AG04449 (cell line): ENCODE data around the gene RHOD.
A peak's percentile ranks its signal among the peaks of the same experiment; 100 is the strongest.

Experiments
- CTCF ChIA-PET: fragments of 350-600 bp; formaldehyde crosslinking; extraction: SDS; loops from one replicate; lab custom pipeline; 2021; ENCODE audit warnings: antibody characterized with exemption; lab: Yijun Ruan, JAX
- POLR2A ChIA-PET: fragments of 400-600, 350-600 bp; formaldehyde crosslinking; extraction: SDS; loops from one replicate; lab custom pipeline; 2020; ENCODE audit warnings: antibody characterized with exemption, inconsistent platforms; lab: Yijun Ruan, JAX
- DNase-seq: peaks from one replicate; pipeline ENCODE4 v3.0.0-alpha.2; 2010; ENCODE audit warnings: low read depth, low spot score
- H3K4me3 ChIP-seq: 2 replicates; pipeline ENCODE4 v1.5.1; 2011; ENCODE audit warnings: low read depth, mild to moderate bottlenecking, control low read depth, low read length
- TF ChIP-seq, protein P1 (sequence below): IDR thresholded peaks from one replicate; pipeline ENCODE4 v1.5.1; 2011; ENCODE audit warnings: mild to moderate bottlenecking, moderate library complexity, low read length, control low read depth, inconsistent platforms; ENCODE audit not compliant: insufficient read depth; ENCODE audit errors: missing control alignments

Gene RHOD

DNA sequence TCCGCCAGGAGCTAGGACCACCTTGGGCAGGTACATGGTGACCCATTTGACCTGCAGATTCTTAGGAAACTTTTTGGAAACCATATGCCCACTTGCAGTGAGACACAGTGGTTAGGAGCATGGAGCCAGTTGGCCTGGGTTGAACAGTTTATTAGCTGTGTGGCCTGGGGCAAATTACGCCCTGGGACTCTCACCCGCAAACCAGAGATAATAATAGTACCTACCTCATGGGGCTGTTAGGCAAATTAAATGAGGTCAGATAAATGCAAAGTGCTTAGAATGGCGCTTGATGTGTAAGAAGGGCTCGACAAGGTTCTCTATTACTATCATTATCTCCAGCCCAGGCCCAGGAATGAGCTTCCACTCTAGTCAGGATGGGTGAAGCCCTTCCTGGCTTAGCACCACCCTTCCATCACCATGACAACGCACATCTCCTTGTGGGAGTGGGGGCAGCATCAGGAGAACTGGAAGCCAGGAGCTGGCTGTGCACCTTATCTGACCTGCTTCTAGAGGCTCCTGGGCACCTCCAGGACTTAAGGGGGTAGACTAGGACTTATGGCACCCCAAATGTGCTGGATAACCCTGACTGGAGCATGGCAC is 28.6 kb upstream of the RHOD start:
- TF ChIP-seq, protein P1, sequence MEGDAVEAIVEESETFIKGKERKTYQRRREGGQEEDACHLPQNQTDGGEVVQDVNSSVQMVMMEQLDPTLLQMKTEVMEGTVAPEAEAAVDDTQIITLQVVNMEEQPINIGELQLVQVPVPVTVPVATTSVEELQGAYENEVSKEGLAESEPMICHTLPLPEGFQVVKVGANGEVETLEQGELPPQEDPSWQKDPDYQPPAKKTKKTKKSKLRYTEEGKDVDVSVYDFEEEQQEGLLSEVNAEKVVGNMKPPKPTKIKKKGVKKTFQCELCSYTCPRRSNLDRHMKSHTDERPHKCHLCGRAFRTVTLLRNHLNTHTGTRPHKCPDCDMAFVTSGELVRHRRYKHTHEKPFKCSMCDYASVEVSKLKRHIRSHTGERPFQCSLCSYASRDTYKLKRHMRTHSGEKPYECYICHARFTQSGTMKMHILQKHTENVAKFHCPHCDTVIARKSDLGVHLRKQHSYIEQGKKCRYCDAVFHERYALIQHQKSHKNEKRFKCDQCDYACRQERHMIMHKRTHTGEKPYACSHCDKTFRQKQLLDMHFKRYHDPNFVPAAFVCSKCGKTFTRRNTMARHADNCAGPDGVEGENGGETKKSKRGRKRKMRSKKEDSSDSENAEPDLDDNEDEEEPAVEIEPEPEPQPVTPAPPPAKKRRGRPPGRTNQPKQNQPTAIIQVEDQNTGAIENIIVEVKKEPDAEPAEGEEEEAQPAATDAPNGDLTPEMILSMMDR = no peak
- DNase-seq = no peak
- CTCF ChIA-PET = interaction anchor here (1.3 to 2.5 kb wide), 3 partner anchors 10 to 26 kb away, joined by 3 to 6 read pairs (median 3); no protein-coding TSS in a partner anchor
- POLR2A ChIA-PET = no interaction called here
- no peak overlapping the region for H3K4me3 ChIP-seq

DNA sequence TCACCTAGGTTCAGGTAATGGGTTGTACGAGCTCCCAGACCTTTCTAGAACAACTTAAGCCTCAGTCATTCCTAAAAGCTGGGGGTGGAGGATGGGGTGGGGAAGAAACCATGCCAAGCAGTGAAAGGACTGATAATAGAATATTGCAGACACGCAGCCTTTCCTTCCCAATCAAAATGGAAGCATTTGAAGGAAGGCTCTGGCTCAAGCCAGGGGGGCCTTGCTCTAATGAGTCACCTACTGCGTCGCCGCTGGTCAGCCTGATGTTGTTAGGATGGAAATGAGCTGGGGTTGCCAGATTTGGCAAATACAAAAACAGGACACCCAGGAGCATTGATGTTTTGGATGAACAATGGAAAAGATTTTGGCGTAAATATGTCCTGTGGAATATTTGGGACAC is 27.5 kb upstream of the RHOD start:
- TF ChIP-seq, protein P1 = no peak
- no peak overlapping the region for H3K4me3 ChIP-seq
- DNase-seq = no peak
- CTCF ChIA-PET = interaction anchor here (1.1 to 2.5 kb wide), 3 partner anchors 9 to 15 kb away, joined by 3 to 6 read pairs (median 3); no protein-coding TSS in a partner anchor
- POLR2A ChIA-PET = no interaction called here

DNA sequence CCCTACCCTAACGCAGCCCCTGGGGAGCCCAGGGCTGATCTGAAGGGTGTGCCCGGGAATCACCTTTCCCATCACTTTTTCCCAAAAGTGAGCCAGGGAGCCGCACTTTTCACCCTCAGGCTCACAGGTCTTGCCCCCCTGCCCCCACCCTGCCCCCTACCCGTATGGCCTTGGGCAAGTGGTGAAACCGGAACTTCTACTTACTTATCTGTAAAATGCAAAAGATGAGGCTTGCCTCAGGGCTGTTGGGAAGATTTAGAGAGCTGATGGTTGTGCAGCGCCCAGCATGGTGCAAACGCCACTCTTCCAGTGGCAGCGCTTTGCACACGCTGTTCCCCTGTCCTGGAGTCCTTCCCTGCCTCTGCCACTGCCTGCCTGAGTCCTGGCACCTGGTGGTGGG is 25.7 kb upstream of the RHOD start:
- TF ChIP-seq, protein P1 = no peak
- no peak overlapping the region for H3K4me3 ChIP-seq
- POLR2A ChIA-PET = no interaction called here
- no peak for DNase-seq
- CTCF ChIA-PET = interaction anchor here (1.3 kb wide), 1 partner anchor 9 kb away, joined by 7 read pairs; no protein-coding TSS in a partner anchor

DNA sequence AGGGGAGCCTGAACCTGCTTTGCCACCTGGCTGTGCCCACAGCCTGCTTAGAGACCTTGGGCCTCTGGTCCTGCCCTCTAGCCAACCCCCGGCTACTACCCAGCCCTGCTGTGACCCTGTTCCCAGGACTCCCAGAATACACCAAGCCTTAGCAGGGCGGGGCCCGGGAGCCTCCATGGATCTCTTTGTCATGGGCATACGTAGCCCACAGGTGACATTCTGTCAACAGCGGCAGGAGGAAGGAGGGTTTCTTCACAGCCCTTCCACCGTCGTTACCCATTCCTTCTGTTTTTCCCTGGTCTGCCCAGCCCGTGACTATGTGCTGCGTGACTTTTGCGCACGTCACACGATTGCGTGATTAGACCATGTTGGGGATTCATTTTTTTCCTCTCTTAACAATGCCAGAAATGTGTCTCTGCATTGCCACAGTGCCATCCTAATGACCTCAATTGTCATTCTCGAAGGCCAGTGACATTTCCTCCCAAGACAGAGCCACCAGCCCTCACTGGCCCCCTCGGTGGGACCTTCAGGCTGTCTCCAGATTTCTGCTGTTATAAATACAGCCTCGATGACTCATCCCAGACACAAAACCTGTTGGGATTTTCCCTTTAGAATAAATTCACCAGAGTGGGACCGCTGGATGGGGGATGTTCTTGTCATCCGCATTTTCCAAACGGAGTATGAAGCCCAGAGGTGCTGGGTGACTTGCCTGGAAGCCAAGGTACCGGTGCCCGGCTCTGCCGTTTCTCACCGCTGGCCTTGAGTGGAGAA is 24.7 kb upstream of the RHOD start:
- no peak overlapping the region for H3K4me3 ChIP-seq
- CTCF ChIA-PET = interaction anchor here (1.3 kb wide), 3 partner anchors 8 to 19 kb away, joined by 5 to 7 read pairs (median 6); partner anchors contain the start of gene SYT12
- no peak for DNase-seq
- POLR2A ChIA-PET = interaction anchor here (1.0 kb wide), 1 partner anchor 8 kb away, joined by 4 read pairs; no protein-coding TSS in a partner anchor
- TF ChIP-seq, protein P1 = no peak

DNA sequence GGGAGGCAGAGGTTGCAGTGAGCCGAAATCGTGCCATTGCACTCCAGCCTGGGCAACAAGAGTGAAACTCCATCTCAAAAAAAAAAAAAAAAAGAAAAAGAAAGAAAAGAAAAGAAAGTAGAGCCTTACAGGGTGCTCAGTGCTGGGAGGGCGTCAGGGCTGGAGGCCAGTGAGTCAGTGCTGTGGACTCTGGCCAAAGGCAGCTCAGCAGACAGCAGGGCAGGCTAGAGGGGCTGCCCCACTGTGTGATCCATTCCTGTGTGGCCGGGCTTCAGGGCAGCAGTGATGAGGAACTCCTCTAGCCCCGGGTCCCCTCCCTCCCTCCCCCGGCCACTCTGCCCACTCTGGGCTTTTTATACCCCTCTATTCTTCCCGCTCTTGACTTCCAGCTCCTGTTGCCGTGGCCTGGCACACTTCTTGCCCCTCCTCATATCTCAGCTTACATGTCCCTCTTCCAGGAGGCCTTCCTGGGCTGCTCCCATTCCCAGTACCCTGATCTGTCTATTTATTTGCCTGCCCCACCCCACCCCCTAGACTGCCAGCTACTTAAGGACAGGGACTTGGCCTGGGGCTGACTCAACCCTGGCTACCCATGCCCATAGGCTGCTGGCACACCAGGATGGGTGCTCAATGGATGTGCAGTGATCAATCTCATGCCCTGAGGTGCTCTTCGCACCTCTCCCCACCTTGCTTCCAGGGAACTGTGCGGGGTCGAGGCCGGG is 23.7 kb upstream of the RHOD start:
- CTCF ChIA-PET = interaction anchor here (0.8 to 1.3 kb wide), 3 partner anchors 9 to 18 kb away, joined by 3 to 6 read pairs (median 5); partner anchors contain the start of gene SYT12
- POLR2A ChIA-PET = interaction anchor here (0.8 to 1.0 kb wide), 2 partner anchors 9 to 24 kb away, joined by 3 to 4 read pairs; partner anchors contain the start of gene RHOD
- TF ChIP-seq, protein P1 = no peak
- H3K4me3 ChIP-seq = no peak overlapping the region
- DNase-seq = peak; percentile 68
